ELF-1 (cell line): ENCODE measurements around the gene FRMPD4.
A peak's percentile ranks its signal among the peaks of the same experiment; 100 is the strongest.

ENCODE experiments used
- DNase-seq: peaks from one replicate; pipeline ENCODE4 v3.0.0-alpha.2; 2016; ENCODE audit warnings: low read depth, low spot score

Gene FRMPD4

GRCh38 chrX:12301288-12301687, 163.0 kb downstream of the FRMPD4 start:
- DNase-seq, result no peak

GRCh38 chrX:12304261-12304660, 166.0 kb downstream of the FRMPD4 start:
- DNase-seq, result no peak

- no peak for DNase-seq
Observed at GRCh38 chrX:12307961-12308360, 169.7 kb downstream of the FRMPD4 start.

- peak; percentile 18 for DNase-seq
Observed at GRCh38 chrX:12308420-12308819, 170.1 kb downstream of the FRMPD4 start.

- peak; percentile 14 for DNase-seq
Observed at GRCh38 chrX:12309040-12309743, 170.9 kb downstream of the FRMPD4 start.

- DNase-seq, result peak; percentile 39
Observed at GRCh38 chrX:12309744-12310076, 171.4 kb downstream of the FRMPD4 start.

GRCh38 chrX:12314651-12315050, 176.4 kb downstream of the FRMPD4 start:
- DNase-seq, result no peak

DNA sequence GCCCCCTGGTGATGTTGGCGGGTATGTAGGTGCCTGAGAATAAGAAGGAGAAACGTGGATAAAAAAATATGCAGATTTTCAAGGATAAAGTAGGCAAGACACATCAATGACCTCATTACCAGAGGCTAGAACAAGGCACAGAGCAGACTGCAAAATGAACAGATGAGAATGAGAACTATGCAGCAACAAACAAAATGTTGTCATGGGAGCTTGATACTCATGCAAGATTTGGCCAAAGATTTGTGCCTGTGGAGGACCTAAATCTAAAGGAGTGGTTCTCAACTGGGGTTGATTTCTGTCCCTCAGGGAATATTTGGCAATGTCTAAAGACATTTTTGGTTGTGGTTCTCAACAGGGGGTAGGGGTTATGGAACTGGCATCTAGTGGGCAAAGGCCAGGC, 177.3 kb downstream of the FRMPD4 start:
- no peak for DNase-seq

- no peak for DNase-seq
Observed at GRCh38 chrX:12319003-12319519, 180.8 kb downstream of the FRMPD4 start.

DNA sequence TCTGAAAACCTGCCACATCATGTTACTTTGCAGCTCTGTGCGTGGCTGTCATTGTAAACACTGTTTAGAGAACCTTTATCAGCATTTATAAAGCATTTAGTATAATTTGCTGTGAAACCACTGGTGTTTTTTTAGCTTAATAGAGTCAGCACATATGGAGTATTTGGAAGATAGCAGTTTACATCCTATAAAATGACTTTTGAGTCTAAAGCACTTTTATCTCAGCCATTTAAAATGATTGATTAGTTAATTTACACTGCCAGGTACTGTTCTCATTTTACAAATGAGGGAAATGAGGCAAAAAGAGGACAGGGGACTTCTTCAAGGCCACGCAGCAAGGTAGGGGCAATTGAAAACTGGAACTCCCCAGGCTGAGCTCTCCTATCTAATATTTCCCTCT, 181.7 kb downstream of the FRMPD4 start:
- no peak for DNase-seq

- DNase-seq, result no peak
Observed at GRCh38 chrX:12322031-12322430, 183.8 kb downstream of the FRMPD4 start.

- DNase-seq, result no peak
Observed at GRCh38 chrX:12325171-12325570, 186.9 kb downstream of the FRMPD4 start.

- no peak for DNase-seq
Observed at GRCh38 chrX:12327836-12328235, 189.6 kb downstream of the FRMPD4 start.

- DNase-seq, result no peak
Observed at GRCh38 chrX:12329476-12329875, 191.2 kb downstream of the FRMPD4 start.

DNA sequence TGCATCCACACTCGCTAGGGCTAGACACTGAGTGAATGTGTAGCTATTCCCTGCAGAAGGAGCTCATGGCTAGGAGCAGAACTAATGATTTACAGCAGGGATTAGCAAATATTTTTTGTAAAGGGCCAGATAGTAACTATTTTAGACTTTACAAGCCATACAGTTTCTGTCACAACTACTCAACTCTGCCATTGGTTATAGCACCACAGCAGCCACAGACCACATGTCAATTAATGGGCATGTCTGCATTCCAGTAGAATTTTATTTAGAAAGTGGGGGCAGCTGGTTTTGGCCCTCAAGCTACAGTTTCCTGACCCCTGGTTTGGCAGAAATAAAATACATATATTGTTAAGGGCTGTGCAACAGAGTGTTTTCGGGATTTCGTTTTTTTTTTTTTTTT, 192.6 kb downstream of the FRMPD4 start:
- no peak for DNase-seq

DNA sequence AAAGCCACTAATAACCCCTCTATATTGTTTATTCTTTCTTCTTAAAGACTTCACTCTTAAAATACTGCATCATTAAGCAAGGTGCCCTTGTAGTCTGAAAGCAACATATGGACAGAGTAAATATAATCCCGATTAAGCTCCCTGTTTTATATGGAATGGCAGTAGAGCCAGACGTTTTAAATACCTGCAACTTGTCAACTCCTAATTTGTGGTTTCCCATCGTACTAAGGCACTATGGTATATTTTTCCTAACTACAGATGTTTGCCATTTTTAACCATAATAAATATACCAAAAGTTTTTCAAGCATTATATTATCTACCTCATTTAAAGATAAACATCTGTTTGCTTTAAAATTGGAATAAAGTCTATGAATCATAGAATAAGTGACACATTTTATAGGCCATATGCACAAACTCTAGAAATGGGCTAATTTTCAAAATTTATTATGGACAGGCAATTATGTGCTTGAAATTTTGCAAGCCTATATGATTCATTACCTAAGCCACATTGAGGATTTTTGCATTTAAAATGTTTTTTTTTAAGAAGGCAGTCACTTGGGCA, 194.6 kb downstream of the FRMPD4 start:
- DNase-seq, result no peak

DNA sequence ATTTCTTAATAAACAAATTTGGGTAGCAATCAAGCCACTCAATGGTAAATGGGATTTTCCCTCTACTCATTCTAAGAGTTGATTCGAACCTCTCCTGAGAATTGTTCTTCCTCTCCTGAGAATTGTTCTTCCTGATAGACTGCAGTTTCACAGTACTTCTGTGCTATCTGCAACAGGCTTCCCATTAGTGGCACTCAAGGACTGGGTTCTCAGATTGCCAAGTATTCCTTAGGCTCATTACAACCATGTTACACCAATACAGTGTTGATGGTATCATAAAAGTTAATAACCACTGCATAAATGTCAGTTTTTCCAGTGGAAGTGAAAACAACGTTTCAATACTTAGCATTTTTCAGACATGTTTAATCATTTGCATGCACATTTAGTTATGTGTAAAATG, 201.6 kb downstream of the FRMPD4 start:
- DNase-seq, result no peak

DNA sequence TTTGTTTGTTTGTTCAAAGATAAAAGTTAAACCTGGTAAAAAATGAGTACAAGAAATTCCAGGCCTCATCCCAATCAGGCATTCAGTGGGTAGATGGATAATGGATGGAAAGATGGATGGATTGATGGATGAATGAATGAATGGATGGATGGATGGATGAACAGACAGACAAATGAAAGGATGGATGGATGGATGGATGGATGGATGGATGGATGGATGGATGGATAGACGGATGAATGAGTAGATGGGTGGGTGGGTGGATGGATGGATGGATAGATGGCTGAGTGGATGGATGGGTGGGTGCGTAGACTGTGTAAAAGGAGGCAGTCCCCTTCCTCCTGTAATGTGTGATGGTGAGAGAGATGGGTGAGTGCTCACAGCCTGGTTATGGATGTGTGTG, 206.7 kb downstream of the FRMPD4 start:
- no peak for DNase-seq

DNA sequence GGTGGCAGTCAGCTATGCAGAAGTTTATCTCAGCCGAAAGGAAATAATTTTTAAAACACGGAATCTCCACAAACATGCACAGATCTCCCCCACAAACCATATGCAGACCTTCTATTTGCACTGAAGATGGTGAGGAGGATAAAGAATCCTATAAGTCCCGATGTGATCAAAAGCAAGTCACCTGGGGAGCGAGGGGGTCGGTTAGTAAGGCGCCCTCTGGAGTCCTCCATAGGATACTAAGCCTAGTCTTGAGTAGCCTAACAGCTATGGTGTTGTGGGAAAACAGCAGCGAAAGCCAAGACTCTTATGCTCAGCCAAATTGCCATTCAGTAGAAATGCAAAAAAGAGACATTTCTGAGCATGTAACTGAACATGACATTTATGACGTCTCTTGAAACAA, 210.9 kb downstream of the FRMPD4 start:
- peak; percentile 13 for DNase-seq

DNA sequence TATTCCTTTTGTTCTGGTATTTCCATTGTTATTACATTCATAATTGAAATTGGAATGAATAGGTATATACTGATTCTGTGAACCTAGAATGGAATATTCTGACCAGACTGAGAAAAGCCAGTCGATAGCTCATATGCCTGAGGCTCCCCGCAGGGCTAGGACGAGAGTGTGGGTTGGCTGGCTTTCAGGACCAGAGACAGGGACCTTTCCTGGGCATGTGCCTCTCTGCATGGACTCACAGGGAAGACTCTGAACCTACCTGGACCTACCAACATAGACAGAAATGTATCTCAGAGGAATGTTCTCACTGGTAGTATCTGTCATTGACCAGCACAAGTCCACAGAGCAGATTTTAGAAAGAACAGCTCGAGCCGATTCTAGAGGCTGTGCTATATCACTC, 214.6 kb downstream of the FRMPD4 start:
- peak; percentile 37 for DNase-seq

DNA sequence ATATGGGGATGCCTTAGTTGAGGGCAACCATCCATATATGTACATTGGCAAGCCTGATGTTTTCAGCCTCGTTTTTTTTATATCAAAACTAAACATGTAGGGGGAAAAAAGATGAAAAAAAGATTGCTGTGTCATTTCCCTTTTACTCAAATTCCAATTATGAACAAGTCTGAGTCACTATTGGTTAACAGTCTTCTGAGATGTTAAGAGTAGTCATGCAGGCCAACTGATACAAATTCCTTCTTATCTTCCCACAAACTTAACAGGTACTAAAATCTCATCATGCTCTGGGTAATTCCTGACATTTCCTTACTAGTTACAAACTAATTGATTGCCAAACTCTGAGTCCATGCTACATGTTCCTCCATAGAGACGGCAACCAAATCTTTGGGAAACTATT, 222.1 kb downstream of the FRMPD4 start:
- DNase-seq, result no peak

- DNase-seq, result no peak
Observed at GRCh38 chrX:12360986-12361598, 222.8 kb downstream of the FRMPD4 start.

GRCh38 chrX:12363216-12363615, 224.9 kb downstream of the FRMPD4 start:
- DNase-seq, result no peak
